Breast epithelium (tissue), 4 donors: ENCODE measurements around the gene STX18. TPM values are rescaled to one million over a fixed set of nuclear protein-coding genes. Genes with fewer than 3 reads are reported as not detected.

Source experiments
- DNase-seq, 2 donors: peaks; one replicate each; pipeline ENCODE4 v3.0.0-alpha.2; 2019; ENCODE audit warnings: low spot score in 2 of 2
- H3K27ac ChIP-seq, 2 donors: fragments of 200-600 bp; sonication (generic) in 1 of 2; one replicate each; pipeline ENCODE4 v1.5.1; 2016 to 2019; ENCODE audit warnings: mild to moderate bottlenecking in 1 of 2
- H3K27me3 ChIP-seq, 2 donors: fragments of 200-600 bp; sonication (generic) in 1 of 2; one replicate each; pipeline versions ENCODE4 v1.5.1 to v1.6.0; 2017 to 2019; ENCODE audit warnings: control low read depth in 1 of 2, mild to moderate bottlenecking in 1 of 2
- H3K36me3 ChIP-seq: fragments of 200-600 bp; one replicate; pipeline ENCODE4 v1.5.1; 2019
- H3K4me1 ChIP-seq, 2 donors: fragments of 200-600 bp; sonication (generic); one replicate each; pipeline ENCODE4 v1.5.1; 2016 to 2019; ENCODE audit warnings: control low read depth in 1 of 2
- H3K4me3 ChIP-seq, 3 donors: fragments of 200-600 bp; sonication (generic); 1 replicate in 2 of 3; 2 replicates in 1 of 3; pipeline ENCODE4 v1.5.1; 2016 to 2019; ENCODE audit warnings: mild to moderate bottlenecking in 3 of 3, moderate library complexity in 2 of 3
- H3K9me3 ChIP-seq, 2 donors: fragments of 200-600 bp; sonication (generic) in 1 of 2; one replicate each; pipeline ENCODE4 v1.5.1; 2016 to 2019; ENCODE audit warnings: control low read depth in 1 of 2
- POLR2A ChIP-seq: fragments of 450-650 bp; IDR thresholded peaks from one replicate; pipeline ENCODE4 v1.6.1; 2016; ENCODE audit warnings: antibody characterized with exemption, mild to moderate bottlenecking, moderate library complexity
- POLR2AphosphoS5 ChIP-seq, 3 donors: sonication (generic); formaldehyde crosslinking; IDR thresholded peaks; one replicate each; pipeline ENCODE4 v1.6.1; 2017; ENCODE audit warnings: antibody characterized with exemption in 3 of 3
- intact Hi-C: fragments of 100-400 bp; cut with DNase I; formaldehyde crosslinking; loops from one replicate; pipeline ENCODE4 v1.15.1; 2023; ENCODE audit warnings: low total_unique reads
- total RNA-seq, 3 donors: library from RNA; depleted of rRNA; stranded (reverse); fragments of >200 nt; gene quantifications; one replicate each; pipeline ENCODE4 v1.1.0, GENCODE V29; 2016
- TF ChIP-seq, protein P1 (sequence below), 3 donors: fragments of 450-650 bp; IDR thresholded peaks; one replicate each; pipeline ENCODE4 v1.5.1; 2016 to 2017; ENCODE audit warnings: antibody characterized with exemption in 3 of 3, mild to moderate bottlenecking in 3 of 3, moderate library complexity in 3 of 3

STX18 gene
- total RNA-seq, 3 donors from 2014 or later, result 32.2 to 36.3 (median 32.8) TPM

DNA sequence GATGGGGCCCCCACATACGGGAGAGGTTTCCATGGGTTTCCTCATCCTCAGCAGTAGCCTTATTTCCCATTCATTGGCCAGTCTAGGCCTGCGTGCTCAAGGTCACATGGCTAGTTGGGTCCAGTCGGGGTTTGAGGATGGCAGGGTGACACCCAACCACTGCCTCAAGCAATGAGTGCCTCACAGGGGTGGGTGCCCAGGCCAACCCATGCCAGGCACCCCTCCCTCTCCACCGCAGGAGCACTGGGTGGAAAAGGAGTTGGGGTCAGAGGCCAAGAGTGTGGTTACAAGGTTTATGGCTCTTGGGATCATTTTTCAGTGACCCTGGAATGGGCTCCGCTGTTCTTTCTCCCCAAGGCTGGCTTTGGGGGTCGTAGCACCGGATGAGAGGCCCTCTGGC, 151.8 kb downstream of the STX18 start:
- no peak overlapping the region for H3K27ac ChIP-seq
- intact Hi-C loops, result no loop called here
- peaks cover 8 to 13% of the 10 kb centered on the region in 2 donors for H3K4me1 ChIP-seq
- peaks cover 12 to 56% of the 10 kb centered on the region in 2 donors for H3K27me3 ChIP-seq
- H3K36me3 ChIP-seq, result no peaks in the 10 kb centered on the region
- H3K9me3 ChIP-seq, result no peaks in the 10 kb centered on the region
- DNase-seq, result no peak
- TF ChIP-seq POLR2AphosphoS5 (IDR thresholded peaks at IDR 0.05) (no peak), POLR2A (no peak)
- TF ChIP-seq, protein P1, sequence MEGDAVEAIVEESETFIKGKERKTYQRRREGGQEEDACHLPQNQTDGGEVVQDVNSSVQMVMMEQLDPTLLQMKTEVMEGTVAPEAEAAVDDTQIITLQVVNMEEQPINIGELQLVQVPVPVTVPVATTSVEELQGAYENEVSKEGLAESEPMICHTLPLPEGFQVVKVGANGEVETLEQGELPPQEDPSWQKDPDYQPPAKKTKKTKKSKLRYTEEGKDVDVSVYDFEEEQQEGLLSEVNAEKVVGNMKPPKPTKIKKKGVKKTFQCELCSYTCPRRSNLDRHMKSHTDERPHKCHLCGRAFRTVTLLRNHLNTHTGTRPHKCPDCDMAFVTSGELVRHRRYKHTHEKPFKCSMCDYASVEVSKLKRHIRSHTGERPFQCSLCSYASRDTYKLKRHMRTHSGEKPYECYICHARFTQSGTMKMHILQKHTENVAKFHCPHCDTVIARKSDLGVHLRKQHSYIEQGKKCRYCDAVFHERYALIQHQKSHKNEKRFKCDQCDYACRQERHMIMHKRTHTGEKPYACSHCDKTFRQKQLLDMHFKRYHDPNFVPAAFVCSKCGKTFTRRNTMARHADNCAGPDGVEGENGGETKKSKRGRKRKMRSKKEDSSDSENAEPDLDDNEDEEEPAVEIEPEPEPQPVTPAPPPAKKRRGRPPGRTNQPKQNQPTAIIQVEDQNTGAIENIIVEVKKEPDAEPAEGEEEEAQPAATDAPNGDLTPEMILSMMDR (IDR thresholded peaks at IDR 0.05), result no peak
- no peak overlapping the region for H3K4me3 ChIP-seq

DNA sequence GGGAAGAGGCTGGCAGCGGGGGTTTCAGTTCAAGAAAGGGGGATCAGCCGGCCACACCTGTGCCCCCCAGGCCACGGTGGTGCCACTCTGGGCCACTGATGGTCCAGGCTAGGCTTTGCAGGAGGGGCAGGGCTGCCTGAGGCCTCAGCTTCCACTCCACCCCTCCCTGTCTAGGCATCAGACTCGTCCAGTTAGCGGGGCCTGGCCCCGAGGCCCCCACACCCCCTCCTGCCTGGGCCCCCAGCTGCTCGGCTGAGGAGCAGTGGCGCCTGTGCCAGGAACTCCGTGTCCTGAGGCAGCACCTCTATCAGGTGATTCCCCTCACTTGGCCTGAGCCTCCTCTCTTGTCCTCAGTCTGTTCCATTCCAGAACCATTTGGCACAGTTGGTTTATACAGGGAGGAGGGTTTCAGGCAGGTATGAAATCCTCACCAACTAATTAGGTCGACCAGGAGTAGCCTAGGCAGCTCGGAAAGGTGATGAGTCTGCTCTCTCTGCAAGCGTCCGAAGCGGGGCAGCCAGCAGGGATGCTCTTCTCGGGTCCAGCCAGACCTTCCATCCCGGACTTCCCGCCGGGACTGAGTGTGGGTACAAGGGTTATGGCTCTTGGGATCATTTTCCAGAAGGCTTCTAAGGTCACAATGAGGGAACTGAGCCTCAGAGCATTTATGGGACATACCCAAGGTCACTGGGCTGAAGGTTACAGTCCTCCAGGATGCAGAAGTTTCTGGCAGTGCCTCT, 152.8 kb downstream of the STX18 start:
- DNase-seq, result no peak
- Histone ChIP-seq H3K27me3 (peaks cover 12 to 57% of the 10 kb centered on the region in 2 donors), H3K4me3 (peak overlapping the region in 2 of 3 donors; percentile 58 to 74), H3K36me3 (no peaks in the 10 kb centered on the region), H3K9me3 (no peaks in the 10 kb centered on the region), H3K4me1 (peaks cover 8 to 13% of the 10 kb centered on the region in 2 donors), H3K27ac (peak overlapping the region in 1 of 2 donors; percentile 19)
- TF ChIP-seq, protein P1 (IDR thresholded peaks at IDR 0.05), result no peak
- no peak for TF ChIP-seq POLR2AphosphoS5 (IDR thresholded peaks at IDR 0.05)
- no peak for TF ChIP-seq POLR2A
- intact Hi-C loops, result no loop called here

DNA sequence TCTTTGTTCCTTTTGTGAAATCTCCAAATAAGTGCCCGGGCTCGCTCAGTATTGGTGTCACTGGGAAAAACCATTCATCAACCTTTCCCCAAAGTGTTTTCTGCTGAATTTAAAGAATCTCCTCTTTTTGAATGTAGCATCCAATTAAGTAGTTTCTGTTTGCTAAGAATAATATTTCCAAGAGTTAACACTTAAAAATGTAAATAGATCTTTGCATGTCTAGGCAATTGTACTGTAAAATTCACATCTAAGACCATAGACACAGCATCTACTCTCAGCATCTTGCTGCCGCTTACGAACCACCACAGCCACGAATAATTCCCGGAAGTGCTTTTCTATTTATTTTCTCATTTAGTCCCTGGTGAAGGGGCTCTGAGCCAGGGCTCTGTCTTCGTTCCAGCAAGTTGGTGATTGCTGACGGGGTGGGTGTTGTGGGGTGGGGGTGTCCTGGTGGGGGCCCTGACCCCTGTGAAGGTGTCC, 153.5 kb downstream of the STX18 start:
- Histone ChIP-seq H3K9me3 (no peaks in the 10 kb centered on the region), H3K4me3 (peak overlapping the region in 2 of 3 donors; percentile 58 to 74), H3K36me3 (no peaks in the 10 kb centered on the region), H3K27ac (peak overlapping the region in 1 of 2 donors; percentile 19), H3K4me1 (peaks cover 8 to 13% of the 10 kb centered on the region in 2 donors), H3K27me3 (peaks cover 12 to 56% of the 10 kb centered on the region in 2 donors)
- intact Hi-C loops, result no loop called here
- no peak for TF ChIP-seq POLR2AphosphoS5 (IDR thresholded peaks at IDR 0.05)
- DNase-seq, result no peak

DNA sequence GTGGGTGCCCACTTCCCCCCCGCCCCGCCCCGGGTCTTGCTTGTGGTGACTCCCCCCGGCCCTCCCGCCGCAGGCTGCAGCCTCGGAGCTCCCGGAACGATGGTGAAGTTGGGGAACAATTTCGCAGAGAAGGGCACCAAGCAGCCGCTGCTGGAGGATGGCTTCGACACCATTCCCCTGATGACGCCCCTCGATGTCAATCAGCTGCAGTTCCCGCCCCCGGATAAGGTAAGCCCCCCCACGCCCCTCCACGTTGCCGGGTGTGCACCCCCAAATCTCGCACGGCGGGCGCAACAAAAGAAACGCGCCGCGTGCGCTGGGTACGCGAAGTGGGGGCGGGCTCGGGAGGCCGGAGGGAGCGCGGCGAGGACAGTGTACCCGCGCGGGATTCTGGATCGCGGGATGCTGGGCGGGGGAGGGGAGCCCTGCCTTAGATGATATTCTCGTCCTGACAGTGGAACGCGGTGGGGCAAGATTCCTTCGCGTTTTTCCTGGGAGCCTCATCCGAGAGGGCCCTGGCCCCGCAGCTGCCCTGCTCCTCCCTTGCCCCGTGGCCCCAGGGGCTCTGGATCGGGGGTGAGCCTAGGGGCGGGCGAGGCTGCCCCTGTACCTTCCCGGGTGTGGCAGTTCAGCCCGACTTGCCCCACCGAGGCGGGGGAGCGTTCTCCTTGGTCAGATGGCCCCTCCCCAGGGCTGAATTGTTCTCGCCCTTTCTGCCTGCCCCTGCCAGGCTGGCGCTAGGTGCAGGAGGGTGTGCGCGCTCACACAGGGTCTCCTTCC, 154.1 kb downstream of the STX18 start:
- Histone ChIP-seq H3K36me3 (no peaks in the 10 kb centered on the region), H3K4me1 (peaks cover 8 to 13% of the 10 kb centered on the region in 2 donors), H3K9me3 (no peaks in the 10 kb centered on the region), H3K27me3 (peaks cover 12 to 53% of the 10 kb centered on the region in 2 donors), H3K4me3 (peak overlapping the region; percentile 14 to 74 (median 58)), H3K27ac (no peak overlapping the region)
- intact Hi-C loops, result no loop called here
- DNase-seq, result no peak
- no peak for TF ChIP-seq POLR2AphosphoS5 (IDR thresholded peaks at IDR 0.05)
- no peak for TF ChIP-seq POLR2A
- TF ChIP-seq, protein P1 (IDR thresholded peaks at IDR 0.05), result no peak

DNA sequence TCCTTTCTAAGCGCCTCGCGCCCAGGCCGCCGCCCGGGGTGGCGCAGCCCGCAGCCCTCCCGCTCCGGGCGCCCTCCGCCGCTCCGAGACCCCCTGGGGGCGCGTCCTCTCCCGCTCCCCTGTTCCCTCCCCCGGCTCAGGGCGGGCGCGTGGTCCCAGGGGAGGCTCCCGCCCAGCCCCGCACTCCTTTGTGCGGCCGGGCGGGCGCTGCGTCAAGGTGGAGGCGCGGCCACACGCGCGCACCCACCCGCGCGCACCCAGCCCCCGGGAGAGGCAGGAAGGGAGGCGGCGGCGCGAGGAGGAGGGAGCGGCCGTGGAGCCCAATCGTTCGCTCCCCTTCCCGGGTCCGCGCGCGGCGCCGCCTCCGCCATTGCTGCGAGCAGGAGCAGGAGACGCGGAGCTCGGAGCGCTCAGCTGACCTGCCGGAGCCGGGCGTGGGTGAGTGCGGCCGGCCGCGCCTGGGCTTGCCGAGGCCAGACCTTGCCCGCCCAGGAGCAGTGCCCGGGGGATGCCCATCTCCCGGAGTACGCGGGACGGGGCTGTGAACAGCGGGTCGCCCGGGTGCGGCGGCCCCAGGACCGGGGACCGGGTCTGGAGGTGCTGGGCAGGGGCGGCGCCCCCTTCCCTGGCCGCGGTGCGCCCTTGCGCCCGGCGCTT, 155.0 kb downstream of the STX18 start, which contains the start of gene NSG1:
TSS of gene NSG1 (plus strand) at position 367 of the 657 bp plus-strand sequence. CDS start 528 bp downstream, outside the sequence.
- intact Hi-C loops, result no loop called here
- Histone ChIP-seq H3K9me3 (no peaks in the 10 kb centered on the region), H3K36me3 (no peaks in the 10 kb centered on the region), H3K4me3 (peak within 1 kb of the TSS; percentile 14 to 74 (median 58)), H3K27me3 (peaks cover 12 to 53% of the 10 kb centered on the region in 2 donors), H3K27ac (no peak within 1 kb of the TSS), H3K4me1 (peaks cover 8 to 13% of the 10 kb centered on the region in 2 donors)
- DNase-seq, result no peak
- TF ChIP-seq POLR2A (no peak), POLR2AphosphoS5 (IDR thresholded peaks at IDR 0.05) (no peak)
- TF ChIP-seq, protein P1 (IDR thresholded peaks at IDR 0.05), result no peak
